Activated CD8-positive, alpha-beta memory T cell treated with anti-CD3 and anti-CD28 coated beads for 36 hours (primary cell): Measurements from ENCODE around the gene USF3. TPM values are rescaled to one million over a fixed set of nuclear protein-coding genes. Genes with fewer than 3 reads are reported as not detected.
"Not testable (repeated sequence)": the region's sequence is repeated elsewhere in the genome, so short reads cannot be mapped to it uniquely, and the experiment has no call there.

Experiments
- CTCF ChIA-PET: fragments of 350-600 bp; sonication (Branson Sonifier 250); formaldehyde crosslinking; loops from one replicate; lab custom pipeline; 2021; ENCODE audit warnings: antibody characterized with exemption; lab: Charles Lee
- POLR2A ChIA-PET: fragments of 350-600 bp; sonication (Branson Sonifier 250); formaldehyde crosslinking; loops from one replicate; lab custom pipeline; 2021; ENCODE audit warnings: antibody characterized with exemption; lab: Charles Lee
- total RNA-seq, 2 experiments: library from RNA; stranded (reverse); gene quantifications; one replicate each; pipeline ENCODE4 v1.2.3, GENCODE V29; 2021

USF3 gene
- total RNA-seq, 2 experiments from 2014 or later, result 12.4 to 12.6 TPM

GRCh38 chr3:113662824-113663223, 33.6 kb downstream of the USF3 start:
- ChIA-PET CTCF (interaction anchor here (0.6 kb wide), 1 partner anchor 26 kb away, joined by 3 read pairs; no protein-coding TSS in a partner anchor), POLR2A (no interaction called here)

DNA sequence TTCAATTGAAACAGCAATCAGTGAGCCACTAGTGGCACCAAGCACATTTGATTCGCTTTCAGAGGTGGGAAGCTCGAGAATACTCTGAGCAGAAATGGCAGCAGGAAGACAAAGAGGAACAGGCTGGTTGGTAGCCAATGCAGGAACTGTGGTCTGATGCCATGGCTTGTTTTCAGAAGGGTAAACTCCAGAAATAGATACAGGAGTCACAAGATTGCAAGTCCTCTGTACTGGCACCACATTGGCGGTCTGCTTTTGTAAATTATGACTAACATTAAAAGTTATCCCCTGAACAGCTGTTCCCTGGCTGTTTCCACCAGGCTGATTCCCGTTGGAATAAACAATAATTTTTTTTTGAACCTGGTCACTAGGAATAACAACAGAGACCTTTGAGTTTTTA, 35.5 kb downstream of the USF3 start:
- ChIA-PET CTCF (no interaction called here), POLR2A (no interaction called here)

DNA sequence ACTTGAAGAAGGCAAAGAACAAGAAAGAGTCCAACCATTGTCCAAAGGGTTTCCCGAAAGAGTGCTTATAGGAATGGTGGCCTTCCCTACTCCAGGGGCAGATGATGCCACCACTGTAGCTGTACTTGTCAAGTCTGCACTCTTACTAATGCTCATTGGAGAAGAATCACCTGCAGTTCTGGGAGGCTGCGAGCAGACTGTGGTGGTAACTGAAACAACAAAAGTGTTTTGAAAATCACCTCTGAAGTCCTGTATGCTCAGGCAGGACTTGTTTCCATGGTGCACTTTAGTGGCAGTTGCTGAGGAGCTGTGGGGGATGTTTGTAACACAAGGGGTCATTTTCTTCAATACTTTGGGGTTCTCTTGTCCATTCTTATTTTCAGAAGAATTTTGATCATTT, 36.0 kb downstream of the USF3 start:
- ChIA-PET POLR2A (no interaction called here), CTCF (no interaction called here)

GRCh38 chr3:113659996-113660395, 36.4 kb downstream of the USF3 start:
- POLR2A ChIA-PET, result no interaction called here
- CTCF ChIA-PET, result interaction anchor here (0.6 kb wide), 1 partner anchor 178 kb away, joined by 4 read pairs; no protein-coding TSS in a partner anchor

- CTCF ChIA-PET, result no interaction called here
Measured at GRCh38 chr3:113659101-113659541, 37.3 kb downstream of the USF3 start.

DNA sequence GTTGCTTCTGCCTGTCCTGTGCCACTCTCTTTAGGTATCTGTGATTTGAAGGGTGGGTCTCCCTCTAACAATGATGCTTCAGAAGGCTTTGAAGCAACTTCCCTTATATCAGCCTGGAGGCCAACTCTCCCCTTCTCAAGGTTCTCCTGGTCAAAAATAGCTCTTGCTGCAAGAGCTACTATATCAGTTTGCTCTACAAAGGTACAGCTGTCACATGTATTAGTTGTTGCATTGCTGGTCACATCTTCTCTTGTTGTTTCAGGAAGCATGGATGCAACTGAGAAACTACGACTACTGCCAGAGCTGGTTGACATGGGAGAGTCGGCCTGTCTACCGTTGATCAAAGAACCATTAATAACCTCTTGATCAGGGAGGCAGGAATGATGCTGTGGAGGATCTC, 38.3 kb downstream of the USF3 start:
- ChIA-PET POLR2A (no interaction called here), CTCF (no interaction called here)

More at GRCh38 chr3:113659101-113659541, 37.3 kb downstream of the USF3 start:
- POLR2A ChIA-PET, result no interaction called here

DNA sequence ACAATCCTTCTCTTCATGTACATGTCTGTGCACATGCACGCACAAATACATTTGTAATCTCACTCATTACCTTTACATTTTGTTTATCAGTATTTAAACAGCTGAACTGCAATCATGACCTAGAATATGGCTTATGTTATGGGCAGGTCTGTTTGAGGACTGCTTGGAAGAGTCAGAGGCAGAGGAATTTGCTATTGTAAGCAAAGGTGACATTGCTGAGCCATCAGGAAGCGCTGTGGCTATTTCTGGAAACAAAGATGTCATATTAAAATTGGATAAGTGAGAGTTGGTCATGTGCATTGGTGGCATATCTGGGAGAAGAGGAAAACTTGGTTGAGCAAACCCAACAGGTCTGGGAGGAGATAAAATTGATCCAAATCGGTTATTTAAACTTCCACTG, 41.6 kb downstream of the USF3 start:
- ChIA-PET POLR2A (no interaction called here), CTCF (no interaction called here)

DNA sequence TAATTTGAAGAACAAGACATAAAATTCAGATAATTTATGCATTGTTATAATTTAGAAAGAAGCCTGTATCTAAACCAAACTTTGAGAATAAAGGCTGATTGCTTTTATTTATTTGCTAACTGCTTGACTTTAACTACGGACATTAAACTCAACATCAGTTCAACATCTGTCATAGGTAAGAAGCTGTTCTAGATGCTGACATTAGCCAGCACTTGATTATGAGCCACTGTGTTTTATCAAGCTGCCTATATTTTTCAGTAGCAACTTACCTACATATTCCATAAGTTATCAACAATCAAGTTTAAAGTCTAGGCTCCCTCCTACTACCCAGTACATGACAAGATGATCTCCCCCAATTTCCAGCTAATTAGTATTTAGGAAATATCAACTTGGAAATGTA, 42.1 kb downstream of the USF3 start:
- CTCF ChIA-PET, result no interaction called here

GRCh38 chr3:113649174-113649845, 47.1 kb downstream of the USF3 start:
- CTCF ChIA-PET, result no interaction called here
- POLR2A ChIA-PET, result no interaction called here

More for the DNA sequence above, 42.1 kb downstream of the USF3 start:
- POLR2A ChIA-PET, result no interaction called here

DNA sequence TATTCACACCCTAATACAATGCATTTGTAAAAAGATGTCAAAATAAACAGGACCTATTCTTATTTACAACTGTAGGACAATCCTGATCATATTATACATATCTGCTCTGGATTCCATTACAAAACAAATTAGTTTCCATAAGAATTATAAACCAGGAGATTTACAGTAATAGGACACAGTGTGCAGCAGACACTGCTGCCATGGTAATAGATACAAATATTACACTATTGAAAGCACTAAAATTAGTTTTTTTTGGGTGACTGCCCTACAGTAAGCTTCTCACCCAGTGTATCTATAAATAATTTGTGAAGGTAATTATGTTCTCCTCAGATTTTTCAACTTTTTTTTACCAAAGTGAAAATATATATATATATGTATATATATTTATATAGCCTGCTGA, 47.9 kb downstream of the USF3 start:
- POLR2A ChIA-PET, result no interaction called here
- CTCF ChIA-PET, result no interaction called here

- ChIA-PET CTCF (no interaction called here), POLR2A (no interaction called here)
Measured at GRCh38 chr3:113643583-113643982, 52.9 kb downstream of the USF3 start.

GRCh38 chr3:113638910-113639309, 57.5 kb downstream of the USF3 start:
- ChIA-PET CTCF (no interaction called here), POLR2A (no interaction called here)

GRCh38 chr3:113637756-113638155, 58.7 kb downstream of the USF3 start:
- ChIA-PET CTCF (no interaction called here), POLR2A (no interaction called here)

- CTCF ChIA-PET, POLR2A ChIA-PET: not testable (repeated sequence)
Measured at GRCh38 chr3:113636034-113636433, 60.4 kb downstream of the USF3 start.

GRCh38 chr3:113634782-113635474, 61.5 kb downstream of the USF3 start:
- POLR2A ChIA-PET, result no interaction called here
- CTCF ChIA-PET, result interaction anchor here (0.7 kb wide), 1 partner anchor 11 kb away, joined by 4 read pairs; no protein-coding TSS in a partner anchor

GRCh38 chr3:113631573-113631972, 64.9 kb downstream of the USF3 start:
- ChIA-PET CTCF (no interaction called here), POLR2A (no interaction called here)

DNA sequence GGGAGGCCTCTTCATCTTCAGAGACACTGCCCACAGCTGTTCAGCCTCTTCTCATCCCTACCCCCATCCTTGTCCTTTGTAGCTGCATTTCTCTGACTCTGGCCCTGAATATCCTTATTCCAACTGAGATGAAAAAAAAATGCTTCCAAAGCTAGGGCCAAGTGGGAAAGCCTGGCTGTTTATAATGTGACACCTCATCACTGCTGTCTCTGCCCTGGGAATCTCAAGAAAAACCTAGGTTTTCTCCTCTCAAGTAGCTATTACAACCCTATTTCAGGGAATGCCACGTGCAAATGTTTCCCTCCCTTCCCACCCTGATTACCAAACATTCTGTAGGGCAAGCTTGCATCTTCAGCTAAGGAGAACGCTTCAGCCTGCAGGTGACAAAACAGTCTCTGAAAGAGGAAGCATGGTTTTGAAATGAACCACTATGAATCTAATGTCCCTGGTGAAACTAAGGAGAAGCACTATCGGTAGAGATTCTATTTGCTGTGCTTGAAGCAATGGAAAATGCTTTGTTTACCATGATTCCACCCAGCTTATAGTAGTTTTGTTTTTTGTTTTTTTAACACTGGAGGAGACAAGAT, 65.4 kb downstream of the USF3 start:
- CTCF ChIA-PET, result no interaction called here
- POLR2A ChIA-PET, result no interaction called here

DNA sequence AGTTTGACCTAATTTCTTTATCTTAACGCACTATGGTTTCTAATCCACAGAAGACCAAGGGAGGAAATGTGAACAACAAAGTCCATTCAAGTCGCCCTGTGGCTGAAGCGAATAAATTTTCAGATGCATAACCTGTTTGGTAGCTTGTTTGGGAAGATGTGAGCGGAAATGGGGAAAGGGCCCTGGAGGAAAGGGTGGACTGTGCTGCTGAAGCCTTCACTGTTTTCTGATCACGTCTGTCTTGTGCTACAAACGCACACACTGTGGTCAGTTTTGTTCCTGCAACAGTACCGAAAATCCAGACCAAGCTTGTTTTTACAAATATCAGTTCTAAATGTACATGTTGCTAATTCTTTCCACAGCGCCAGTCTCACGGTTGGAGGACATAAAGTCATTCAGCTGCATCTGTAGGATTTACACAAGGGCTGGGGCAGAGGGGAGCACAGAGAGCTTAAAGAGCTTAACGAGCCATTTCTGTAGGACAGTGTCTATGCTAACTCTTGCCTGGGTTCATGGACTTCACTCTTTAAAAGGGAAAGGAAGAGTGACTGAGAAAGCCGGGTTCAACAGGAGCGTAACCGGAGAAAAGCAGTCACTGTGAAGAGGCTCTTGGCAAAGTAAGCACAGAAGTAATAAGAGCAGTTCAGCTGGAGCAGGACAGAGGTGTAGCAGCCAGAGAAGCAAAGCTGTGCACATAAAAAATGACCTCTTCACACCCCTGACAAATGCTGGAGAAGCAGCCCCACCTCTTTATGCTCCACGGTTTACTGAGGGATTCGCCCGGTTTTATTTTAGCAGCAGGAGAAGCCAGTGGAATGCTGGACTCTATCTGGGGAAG, 66.6 kb downstream of the USF3 start:
- ChIA-PET POLR2A (no interaction called here), CTCF (no interaction called here)

DNA sequence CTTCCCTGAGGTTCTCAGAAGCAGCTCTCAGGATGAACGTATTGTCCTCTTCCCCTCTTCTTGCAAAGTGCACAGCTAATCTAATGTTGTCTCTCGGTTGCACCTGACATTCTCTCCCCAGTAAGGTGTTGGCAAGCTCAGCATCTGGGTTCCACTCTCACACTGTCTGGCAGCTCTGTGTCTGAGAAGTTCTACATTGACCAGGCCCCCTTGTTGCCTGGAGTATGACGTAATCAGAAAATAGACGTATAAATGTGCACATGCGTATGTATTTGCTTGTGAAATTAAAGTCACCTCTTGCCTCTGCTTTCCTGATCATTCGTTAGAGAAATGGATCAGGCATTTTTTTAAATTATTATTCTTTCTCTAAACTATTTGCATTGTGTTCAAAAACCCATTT, 67.7 kb downstream of the USF3 start:
- ChIA-PET POLR2A (no interaction called here), CTCF (no interaction called here)

DNA sequence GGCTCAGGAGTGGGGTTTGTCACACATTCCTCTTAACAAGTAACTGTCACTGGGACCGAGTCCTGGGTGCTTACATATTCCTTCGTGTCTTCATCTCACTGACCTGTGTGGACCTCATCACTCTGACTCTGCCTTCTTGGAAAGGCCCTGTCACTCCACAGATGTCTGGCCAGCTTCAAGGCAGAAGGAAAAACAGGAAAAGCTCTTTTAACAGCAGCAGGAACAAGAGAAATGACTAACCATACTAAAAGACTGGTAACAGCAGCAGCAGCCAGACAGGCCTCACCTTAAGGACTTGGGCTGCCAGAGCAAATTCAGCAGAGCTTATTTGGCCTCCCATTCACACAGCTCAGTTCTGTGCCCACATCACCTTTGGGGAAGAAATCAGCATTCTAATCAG, 68.1 kb downstream of the USF3 start:
- ChIA-PET POLR2A (no interaction called here), CTCF (no interaction called here)
